Upper lobe of left lung (tissue), 4 donors: Measurements from ENCODE around the gene BRAF.

ENCODE experiments used
- POLR2A ChIP-seq, 4 donors: fragments of 450-650 bp; IDR thresholded peaks; one replicate each; pipeline ENCODE4 v1.5.1; 2016 to 2017; ENCODE audit warnings: antibody characterized with exemption in 4 of 4, mild to moderate bottlenecking in 2 of 4
- POLR2AphosphoS5 ChIP-seq, 2 donors: sonication (generic); formaldehyde crosslinking; IDR thresholded peaks; one replicate each; pipeline ENCODE4 v1.5.1; 2017; ENCODE audit warnings: antibody characterized with exemption in 2 of 2

DNA sequence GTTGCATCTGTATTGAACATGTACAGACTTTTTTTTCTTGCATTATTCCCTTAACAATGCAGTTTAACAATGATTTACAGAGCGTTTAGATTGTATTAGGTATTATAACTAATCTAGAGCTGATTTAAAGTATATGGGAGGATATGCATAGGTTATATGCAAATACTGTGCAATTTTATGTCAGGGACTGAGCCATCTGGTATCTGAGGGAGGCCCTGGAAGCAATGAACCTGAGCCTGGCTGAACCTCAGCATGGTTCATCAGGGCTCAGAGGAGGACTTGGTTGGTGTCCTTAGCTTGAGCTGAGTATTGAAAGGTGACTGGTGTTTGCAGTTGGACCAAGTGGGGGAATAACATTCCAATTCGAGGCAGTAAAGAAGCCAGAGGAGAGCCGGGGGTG is 247.2 kb downstream of the BRAF start:
- TF ChIP-seq POLR2A (IDR thresholded peaks at IDR 0.05) (no peak), POLR2AphosphoS5 (IDR thresholded peaks at IDR 0.05) (no peak)
